IPS-NIHi7 (cell line): ENCODE data around the gene ZNF831.

ENCODE experiments used
- DNase-seq: peaks from one replicate; pipeline ENCODE4 v3.0.0; 2012; ENCODE audit warnings: mixed read lengths; ENCODE audit errors: extremely low spot score

Gene ZNF831

DNA sequence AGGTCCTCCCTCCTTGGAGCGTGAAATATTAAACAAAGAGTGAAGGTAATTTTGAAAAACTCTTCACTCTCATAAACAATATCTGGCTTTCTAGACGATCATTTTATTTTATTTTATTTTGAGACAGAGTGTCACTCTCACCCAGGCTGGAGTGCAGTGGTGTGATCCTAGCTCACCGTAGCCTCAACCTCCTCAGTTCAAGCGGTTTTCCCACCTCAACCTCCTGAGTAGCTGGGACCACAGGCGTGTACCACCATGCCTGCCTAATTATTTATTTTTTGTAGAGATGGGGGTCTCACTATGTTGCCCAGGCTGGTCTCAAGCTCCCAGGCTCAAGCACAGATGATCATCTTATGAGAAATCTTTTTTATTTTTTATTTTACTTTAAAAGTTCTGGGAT lies 16.4 kb downstream of the ZNF831 start:
- DNase-seq = no peak

DNA sequence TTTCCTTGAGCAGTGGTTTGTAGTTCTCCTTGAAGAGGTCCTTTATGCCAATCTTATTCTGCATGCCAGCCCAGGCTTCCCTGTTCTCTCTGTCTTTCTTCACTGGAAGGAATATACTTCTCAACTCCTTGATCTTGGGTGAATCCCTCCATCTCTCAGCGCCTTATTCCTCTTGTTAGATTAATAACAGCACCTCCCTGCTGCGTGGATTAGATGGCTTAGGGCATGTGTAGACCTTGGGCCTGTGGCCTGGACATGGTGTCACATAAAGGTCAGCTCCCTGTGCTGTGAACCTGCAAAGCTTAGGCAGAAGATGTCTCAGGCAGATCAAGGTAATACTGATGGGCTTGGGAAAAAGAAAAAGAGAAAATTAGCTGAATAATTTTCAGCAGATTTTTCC lies 18.3 kb downstream of the ZNF831 start:
- no peak for DNase-seq

- no peak for DNase-seq
These were observed 18.9 kb downstream of the ZNF831 start for GRCh38 chr20:59182401-59183044.

- DNase-seq = no peak
These were observed 20.1 kb downstream of the ZNF831 start for GRCh38 chr20:59183751-59184150.

- no peak for DNase-seq
These were observed 21.3 kb downstream of the ZNF831 start for GRCh38 chr20:59184880-59185447.

- no peak for DNase-seq
These were observed 22.2 kb downstream of the ZNF831 start for GRCh38 chr20:59185809-59186208.

DNA sequence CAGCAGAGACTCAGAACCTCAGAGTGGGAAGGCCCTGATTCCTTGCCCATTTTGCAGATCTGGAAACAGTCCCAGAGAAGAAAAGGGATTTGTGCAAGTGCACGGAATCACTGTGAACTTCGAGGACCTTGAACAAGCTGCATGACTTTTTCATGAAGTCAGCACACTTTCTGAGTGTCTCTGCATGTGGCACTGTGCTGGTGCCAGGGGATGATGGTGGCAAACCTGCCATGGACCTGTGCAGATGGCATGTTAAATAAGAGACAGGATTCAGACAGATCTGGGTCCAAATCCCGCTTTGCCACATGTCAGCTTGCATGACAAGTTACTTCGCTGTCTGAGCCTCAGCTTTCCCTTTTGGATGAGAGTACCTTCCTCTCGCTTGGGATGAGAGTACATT lies 26.8 kb downstream of the ZNF831 start:
- DNase-seq = no peak

GRCh38 chr20:59191036-59191755 lies 27.6 kb downstream of the ZNF831 start:
- DNase-seq = no peak

GRCh38 chr20:59191756-59192532 lies 28.3 kb downstream of the ZNF831 start:
- no peak for DNase-seq

DNA sequence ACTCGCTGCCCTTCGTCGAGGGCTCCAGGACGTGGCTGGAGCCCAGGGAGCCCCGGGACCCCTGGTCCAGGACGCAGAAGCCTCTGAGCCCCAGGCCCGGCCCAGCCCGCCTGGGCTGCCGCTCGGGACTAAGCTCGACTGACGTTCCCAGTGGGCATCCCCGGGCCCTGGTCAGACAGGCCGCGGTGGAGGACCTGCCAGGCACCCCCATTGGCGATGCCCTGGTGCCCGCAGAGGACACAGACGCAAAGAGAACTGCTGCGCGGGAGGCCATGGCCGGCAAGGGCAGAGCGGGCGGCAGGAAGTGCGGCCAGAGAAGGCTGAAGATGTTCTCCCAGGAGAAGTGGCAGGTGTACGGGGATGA lies 28.9 kb downstream of the ZNF831 start:
- no peak for DNase-seq

DNA sequence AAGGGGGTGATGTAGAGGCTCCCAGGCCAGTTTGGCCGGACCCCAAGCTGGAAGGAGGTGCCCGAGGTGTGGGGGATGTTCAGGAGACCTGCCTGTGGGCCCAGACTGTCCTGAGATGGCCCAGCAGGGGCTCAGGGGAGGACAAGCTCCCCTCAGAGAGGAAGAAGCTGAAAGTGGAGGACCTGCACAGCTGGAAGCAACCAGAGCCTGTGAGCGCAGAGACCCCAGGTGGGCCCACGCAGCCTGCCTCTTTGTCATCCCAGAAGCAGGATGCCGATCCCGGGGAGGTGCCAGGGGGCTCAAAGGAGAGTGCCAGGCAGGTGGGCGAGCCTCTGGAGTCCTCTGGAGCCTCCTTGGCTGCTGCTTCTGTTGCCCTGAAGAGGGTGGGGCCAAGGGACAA lies 29.7 kb downstream of the ZNF831 start:
- DNase-seq = no peak

DNA sequence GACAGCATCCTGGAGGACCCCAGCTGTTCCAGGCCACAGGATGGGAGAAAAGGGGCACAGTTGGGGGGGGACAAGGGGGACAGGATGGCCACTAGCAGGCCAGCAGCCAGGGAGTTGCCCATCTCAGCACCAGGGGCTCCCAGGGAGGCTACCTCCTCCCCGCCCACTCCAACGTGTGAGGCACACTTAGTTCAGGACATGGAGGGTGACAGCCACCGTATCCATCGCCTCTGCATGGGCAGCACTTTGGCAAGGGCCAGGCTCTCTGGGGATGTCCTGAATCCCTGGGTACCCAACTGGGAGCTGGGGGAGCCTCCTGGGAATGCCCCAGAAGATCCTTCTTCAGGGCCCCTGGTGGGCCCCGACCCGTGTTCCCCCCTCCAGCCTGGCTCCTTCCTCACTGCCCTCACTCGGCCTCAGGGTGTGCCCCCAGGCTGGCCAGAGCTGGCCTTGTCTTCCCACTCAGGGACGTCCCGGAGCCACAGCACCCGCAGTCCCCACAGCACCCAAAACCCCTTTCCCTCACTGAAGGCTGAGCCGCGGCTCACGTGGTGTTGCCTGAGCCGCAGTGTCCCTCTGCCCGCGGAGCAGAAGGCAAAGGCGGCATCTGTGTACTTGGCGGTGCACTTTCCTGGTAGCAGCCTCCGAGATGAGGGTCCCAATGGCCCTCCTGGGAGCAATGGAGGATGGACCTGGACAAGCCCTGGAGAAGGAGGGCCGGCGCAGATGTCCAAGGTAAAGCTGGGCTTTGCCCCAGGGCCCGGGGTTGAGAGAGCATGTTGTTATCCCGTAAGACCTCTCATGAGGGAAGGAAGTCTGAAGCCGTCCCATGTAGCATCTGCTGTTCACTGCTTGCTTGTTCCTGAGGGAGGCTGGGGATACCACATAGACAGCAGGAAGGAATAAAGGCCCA lies 30.7 kb downstream of the ZNF831 start:
- no peak for DNase-seq

- no peak for DNase-seq
These were observed 31.8 kb downstream of the ZNF831 start for GRCh38 chr20:59195316-59195993.

DNA sequence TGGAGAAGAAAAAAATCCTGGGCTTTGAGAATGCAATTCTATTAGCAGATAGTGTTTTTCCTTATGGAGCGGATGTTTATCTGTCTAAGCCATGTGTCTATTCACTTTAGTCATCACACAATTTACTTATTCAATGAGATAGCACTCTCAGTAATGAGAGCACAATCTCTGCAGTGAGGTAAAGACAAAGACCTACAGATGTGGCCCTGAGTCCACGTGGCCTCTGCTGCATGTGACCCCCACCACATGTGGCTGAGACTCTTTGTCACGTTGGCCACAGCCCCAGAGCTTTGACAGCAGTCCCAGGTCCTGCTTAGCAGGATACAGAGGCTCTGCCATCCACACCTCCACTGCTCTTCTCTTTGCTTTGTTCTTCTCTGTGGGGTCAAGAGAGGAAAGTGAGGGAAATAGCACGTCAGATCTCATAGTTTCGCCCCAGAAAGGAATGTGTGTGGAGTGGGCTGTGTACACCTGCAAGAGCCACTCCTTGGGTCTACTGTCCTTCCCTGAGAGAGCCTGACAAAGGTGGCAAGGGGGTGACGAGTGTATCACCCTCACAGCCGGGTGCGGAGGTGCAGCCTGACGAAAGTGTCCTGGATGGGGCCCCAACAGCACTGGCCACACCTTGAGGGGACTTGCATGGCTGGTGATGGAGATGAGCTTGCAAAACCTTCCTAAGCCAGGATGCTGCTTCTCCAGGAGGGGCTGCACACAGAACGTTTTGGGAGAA lies 40.7 kb downstream of the ZNF831 start:
- DNase-seq = no peak

GRCh38 chr20:59205044-59205443 lies 41.4 kb downstream of the ZNF831 start:
- DNase-seq = no peak

DNA sequence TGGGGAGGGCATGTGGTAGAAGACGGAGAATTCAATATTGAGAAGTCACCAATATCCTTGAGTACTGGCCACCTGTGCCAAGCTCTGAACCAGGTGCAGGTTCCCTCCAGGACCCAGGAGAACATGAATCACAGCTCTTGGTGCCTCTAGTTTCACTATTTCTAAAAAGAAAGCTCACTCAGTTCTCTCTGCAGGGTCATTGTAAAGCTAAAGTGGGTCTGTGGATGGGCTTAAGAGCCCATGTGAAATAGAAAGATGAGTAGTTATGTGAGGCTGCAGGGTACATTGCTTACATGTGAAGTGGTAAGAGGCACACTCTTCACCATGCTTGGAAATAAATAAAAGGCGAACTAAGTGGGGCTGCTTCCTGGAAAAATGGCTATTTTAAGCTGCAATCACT lies 43.6 kb downstream of the ZNF831 start:
- DNase-seq = no peak

- DNase-seq = peak; percentile 92
These were observed 44.2 kb downstream of the ZNF831 start for GRCh38 chr20:59207742-59208357.

- DNase-seq = no peak
These were observed 46.6 kb downstream of the ZNF831 start for GRCh38 chr20:59210186-59210585.

DNA sequence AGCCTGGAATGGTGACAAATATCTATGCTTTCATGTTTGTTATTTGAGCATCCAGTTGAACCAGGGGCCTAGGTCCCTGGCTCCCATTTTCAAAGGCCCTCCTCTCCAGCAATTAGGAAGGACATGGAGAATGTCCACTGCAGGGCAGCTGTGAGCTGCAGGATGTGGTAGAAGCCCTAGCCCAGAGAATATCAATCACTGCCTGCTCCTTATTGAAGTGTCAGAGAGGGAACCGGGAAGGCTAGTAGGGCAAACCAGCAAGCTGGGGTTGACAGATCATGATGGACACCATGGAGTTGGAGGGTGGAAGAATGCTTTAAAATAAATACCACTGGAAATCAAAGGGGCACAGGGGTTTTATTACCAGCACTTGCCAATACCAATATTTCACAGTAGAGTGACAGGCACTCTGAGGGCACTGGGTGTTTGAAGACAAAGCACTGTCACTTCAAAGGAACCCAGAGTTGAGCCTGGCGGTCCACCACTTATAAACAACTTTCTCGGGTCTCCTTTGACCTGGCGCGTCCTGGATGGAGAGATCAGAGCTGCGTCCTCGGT lies 47.7 kb downstream of the ZNF831 start:
- no peak for DNase-seq
